HG03558 (cell line): ENCODE data around the gene RBM38.

Experiments
- ATAC-seq: cut with Tn5 transposase; IDR thresholded peaks from one replicate; pipeline ENCODE4 v1.9.1; 2021; ENCODE audit warnings: moderate number of reproducible peaks; ENCODE audit not compliant: unreplicated experiment; ENCODE audit errors: extremely low read depth

RBM38 gene

DNA sequence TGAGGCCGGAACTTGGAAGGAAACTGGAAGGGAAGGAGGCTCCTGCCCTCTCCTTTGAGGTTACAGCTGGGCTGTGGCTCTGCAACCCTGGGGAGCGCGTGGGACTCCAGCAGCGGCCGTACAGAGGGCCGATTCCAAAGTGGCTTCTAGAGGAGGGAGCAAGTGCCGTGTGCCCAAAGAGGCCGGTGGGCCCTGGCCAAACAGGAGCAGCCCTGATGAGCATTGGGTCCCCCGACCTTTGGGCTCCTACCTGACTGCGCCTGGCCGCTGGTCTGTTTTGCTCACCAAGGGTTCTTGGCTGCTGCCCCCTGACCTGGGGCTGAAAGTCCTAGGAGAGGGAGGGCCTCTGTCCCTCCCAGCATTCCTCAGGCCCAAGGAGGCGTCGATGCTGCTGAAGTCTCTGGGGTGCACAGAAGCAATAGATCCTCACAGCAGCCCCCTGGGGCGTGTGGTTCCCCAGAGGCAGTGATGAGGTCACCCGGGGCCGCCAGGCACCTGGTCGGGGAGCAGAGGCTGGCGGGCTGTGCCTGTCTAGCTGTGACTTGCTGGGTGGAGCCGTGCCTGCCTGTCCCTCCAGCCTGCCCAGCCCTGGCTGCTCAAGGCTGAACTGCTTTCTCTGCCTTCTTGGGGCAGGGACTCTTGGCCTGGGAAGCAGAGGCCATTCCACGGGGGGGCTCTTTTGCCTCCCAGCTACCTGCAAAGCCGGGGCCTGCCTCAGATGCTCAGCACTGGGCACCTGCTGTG, 9.8 kb downstream of the RBM38 start:
- ATAC-seq: no peak

DNA sequence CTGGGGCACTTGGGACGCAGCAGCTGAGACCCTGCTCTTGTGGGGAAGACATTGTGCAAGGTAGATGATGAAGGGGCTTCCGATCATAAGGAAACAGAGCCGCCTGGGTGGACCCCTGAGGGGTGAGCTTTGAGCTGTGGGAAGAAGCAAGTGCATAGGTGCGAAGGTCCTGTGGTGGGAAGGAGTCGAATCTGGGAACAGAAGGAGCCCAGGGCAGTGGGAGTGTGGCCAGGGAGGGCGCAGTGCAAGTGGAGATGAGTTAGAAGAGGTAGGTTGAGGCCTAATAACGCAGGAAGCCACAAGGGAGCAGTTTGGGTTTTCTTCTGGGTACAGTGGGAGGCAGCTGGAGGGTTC, 10.3 kb downstream of the RBM38 start:
- no peak for ATAC-seq

DNA sequence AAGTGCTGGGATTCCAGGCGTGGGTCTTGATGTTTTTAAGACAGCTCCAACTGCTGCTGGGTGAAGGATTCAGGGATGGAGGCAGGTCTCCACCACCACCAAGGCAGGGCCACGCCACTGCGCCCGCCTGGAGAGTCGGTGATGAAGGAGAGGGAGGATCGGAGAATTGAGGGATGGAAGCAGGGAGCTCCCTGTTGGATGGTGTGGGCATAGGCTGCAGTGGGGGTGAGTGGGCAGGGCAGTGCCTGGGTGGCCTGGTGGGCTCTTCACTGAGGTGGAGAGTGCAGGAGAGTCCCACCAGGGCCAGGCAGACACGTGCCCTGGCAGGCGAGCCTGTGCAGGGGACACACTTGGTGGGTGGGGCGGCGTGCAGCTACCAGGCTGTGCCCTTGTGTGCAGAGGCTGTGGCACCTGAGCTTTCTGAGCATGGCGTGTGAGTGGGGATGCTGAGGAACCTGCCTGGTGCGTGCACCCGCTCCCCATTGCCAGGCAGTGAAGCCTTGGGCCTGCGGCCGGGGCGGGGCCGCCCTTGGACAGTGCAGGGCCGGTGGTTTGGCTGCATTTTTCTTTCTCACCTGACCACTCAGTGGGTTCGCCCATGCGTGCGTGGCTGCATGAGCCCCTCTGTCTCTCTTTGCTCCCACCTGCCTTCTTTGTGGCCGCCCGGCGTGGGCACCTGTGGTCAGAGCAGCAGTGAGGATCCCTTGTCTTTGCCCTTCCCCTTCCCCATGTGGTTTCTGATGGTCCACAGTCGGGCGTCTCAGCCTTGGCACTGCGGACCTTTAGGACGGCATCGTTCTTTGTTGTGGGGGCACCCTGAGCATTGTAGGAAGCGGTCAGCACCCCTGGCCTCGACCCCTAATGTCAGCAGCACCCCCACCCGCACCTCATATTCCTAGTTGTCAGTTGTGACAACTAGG, 11.3 kb downstream of the RBM38 start:
- no peak for ATAC-seq

DNA sequence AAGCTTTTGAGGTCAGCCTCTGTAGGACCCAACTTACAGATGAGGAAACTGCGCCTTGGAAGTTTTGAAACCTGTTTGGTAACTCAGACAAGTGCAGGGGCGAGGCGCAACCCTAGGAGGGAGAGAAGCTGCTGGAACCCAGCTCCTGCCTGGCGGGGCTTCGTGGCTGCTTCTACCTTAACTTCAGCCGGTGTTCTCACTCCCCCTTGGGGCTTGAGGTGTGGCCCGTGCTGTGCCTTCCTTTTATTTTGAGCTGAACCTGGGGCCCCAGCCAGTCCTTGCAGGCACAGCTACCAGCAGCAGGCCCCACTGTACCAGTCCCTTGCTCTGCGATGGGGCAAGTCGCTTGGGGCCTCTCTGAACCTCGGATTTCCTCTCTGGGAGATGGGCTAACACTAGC, 12.0 kb downstream of the RBM38 start:
- no peak for ATAC-seq

DNA sequence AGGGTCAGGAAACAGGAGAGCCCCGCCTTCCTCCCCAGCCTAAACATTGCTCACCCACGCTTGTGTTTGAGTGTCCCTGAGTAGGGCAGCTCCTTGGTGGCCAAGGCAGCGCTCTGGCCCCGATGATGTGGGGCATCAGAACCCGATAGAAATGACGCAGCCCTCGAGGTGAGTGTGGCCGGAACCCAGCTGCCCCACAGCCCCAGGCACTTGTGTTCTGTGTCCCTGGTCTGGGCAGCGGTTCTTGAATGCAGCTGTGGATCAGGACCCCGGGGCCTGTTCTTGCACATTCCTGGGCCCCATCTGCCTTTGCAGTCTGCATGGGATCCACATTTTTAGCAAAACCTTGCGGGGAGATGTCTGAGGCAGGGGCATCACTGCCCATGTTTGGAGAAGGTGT, 12.8 kb downstream of the RBM38 start:
- ATAC-seq: no peak

DNA sequence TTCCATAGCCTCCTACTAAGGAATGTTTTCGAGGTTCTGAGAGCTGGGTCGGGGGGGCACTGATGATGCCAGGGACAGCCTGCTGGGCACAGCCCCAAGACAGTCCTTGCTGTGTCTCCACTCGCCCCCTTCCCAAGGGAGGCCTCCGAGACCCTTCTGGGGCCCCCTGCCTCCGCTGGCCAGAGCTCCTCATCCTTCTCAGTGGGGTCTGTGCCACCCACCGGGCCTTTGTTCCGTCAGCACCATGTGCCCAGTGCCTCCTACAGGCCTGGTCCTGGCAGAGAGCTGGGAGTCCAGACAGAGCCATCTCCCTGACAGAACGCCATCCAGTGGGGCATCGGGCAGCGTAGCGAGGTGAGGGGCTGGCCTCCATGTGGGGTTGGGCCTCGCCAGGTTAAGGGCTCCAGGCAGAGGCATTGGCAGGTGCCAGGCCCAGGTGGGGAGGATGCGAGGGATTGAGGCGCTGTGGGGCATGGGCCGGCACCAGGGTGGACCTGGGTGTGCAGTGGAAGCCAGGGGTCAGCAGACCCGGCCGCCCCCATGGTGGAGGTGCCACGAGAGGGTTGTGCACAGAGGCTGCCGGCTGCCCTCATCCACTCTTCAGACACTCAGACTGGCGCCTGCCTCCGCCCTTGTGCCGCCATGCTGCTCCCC, 13.3 kb downstream of the RBM38 start:
- ATAC-seq: no peak

DNA sequence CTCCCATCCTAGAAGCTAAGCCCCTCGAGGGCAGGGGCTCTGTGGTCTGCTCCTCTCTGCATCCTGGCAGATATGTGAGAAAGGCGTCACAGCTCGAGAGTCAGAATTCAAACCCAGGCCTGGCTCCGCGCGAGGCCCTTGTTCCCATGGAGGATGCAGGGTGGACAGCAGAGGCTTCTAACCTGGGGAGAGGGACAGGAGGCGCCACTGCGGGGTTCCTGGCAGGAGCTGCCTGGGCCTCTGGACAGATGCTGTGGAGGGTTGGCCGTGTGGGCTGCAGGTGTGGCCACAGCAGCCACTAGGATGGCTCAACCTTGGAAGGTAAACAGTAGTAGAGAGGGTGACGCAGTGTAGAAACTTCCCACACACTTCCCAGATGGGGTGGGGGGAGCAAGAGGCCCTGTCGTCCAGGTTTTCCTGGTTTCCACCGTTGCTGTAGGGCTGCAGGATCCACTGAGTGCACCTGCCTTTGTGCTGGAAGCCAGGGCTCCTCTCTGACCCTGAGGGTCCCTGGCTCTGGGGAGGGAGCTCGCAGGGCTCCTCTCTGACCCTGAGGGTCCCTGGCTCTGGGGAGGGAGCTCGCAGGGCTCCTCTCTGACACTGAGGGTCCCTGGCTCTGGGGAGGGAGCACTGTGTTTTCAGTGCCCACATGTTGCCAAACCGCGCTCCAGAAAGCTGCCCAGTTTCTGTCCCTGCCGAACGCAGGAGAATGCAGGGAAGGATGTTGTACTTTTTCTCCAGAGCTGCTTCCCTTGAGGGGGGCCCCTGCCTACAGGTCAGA, 14.2 kb downstream of the RBM38 start:
- no peak for ATAC-seq

DNA sequence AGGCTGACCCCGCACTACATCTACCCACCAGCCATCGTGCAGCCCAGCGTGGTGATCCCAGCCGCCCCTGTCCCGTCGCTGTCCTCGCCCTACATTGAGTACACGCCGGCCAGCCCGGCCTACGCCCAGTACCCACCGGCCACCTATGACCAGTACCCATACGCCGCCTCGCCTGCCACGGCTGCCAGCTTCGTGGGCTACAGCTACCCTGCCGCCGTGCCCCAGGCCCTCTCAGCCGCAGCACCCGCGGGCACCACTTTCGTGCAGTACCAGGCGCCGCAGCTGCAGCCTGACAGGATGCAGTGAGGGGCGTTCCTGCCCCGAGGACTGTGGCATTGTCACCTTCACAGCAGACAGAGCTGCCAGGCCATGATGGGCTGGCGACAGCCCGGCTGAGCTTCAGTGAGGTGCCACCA, 16.4 kb downstream of the RBM38 start:
- no peak for ATAC-seq

DNA sequence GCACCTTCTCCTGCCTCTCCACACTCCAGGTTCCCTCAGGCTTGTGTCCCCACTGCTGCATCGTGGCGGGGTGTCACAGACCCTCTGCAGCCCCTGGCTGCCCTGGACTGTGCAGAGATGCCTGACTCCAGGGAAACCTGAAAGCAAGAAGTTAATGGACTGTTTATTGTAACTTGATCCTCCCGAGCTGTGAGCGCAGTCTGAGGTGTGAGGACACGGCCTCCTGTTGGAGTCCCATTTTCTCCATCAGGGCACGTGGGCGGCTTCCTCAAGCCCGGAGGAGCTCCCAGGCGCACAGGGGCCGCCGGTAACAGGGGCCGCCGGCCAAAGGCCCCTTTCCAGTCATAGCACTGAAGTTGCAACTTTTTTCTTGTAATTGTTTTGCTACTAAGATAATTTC, 16.9 kb downstream of the RBM38 start:
- ATAC-seq: no peak

DNA sequence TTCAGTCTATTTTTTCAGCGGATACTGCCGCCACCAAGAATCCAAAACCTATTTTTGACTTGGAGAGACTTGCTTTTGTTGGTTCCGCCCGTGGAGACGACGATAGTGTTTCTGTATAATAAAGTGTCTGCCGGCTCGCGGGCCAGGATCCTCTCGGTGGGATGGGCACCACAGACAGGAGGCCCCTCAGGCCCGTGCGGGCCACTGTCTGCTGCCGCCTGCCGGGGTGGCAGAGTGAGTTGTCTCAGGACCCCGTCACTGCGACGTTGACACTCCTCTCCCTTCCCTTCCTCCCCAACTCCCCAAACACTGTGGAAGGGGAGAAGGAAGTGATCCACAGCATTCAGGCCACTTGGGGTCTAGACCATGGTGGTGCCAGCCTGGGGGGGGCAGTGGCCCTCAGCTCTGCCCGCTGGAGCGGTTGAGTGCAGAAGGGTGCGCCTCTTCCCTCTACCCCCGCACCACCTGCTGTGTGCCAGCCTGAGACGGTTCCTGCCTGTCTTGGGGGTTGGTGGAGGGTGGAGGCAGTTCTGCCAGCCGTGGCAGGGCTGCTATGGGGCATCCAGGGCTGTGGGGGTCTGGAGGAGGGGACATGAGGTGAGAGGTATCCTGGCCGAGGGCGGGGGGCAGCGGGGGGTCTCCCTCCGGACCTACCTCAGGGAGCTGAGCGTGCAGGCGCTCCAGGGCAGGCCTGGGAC, 17.5 kb downstream of the RBM38 start:
- ATAC-seq: no peak

DNA sequence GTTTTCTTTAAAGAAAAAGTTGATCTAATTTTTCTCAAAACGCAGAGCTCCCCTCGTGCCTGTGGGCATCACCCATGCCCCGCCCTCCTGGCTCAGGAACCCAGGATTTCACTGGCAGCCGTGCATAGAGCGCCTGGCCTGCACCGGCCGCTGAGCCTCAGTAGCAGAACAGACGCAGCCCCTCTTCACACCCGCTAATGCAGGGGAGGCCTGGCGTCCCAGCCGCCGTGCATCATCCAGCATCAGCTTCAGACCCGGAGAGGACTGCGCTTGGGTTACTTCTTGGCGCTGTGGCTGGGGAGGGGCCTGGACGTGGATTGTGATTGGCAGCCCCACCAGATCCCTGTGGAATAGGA, 18.1 kb downstream of the RBM38 start:
- ATAC-seq: no peak

DNA sequence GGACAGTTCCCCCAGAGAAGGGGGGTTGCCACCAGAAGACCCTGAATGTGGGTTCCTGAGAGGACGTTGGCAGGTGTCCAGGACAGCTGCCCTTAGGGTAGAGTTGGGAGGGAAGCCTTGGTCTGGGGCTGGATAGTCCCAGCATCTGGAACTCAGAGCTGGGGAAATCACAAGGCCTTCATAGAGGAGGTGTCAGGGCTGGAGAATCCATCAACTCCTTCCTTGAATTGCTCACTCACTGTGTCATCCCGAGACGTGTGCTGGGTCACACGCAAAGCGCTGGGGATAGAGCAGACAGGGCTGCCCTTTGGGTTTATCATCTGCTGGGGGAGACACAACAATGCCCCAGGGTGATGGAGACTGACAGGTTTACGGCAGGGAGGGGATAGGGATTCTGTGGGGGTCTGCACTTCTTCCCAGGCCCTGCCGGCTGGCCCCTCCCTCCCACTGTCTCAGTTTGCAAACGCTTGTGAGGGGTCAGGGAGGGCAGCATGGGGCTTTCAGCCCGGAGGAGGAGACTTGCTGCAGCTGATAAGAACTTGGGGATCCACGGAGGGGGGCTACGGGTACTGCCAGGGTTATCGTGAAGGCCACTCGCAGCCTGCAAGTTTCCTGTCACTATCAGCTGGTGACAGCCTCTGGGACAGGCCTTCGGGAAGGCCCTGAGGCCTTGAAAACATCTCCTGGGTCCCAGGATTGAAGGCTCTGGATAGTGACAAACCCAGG, 18.6 kb downstream of the RBM38 start:
- no peak for ATAC-seq

DNA sequence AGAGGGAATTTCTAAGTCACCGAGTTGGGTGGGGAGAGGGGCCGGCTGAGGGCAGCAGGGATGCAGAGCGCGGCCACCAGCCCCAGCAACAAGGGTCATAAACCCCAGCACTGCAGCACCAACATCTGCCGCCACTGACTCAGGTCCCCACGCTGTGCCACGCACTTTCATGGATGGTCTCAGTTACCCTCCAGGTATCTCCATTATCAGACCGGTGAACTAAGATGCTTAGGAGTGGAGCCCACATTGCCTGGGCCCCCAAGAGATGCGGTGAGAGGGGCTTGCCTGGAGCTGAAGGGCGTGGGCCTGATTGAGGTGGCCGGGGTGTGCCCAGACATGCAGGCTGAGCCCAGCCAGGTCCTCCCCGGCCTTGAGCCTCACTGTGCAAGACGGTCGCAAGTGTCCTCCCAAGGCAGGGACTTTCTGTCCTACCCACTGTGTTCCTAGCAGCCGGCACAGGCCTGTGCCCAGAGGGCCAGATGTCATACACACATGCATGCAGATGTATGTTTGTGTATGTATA, 19.3 kb downstream of the RBM38 start:
- no peak for ATAC-seq

DNA sequence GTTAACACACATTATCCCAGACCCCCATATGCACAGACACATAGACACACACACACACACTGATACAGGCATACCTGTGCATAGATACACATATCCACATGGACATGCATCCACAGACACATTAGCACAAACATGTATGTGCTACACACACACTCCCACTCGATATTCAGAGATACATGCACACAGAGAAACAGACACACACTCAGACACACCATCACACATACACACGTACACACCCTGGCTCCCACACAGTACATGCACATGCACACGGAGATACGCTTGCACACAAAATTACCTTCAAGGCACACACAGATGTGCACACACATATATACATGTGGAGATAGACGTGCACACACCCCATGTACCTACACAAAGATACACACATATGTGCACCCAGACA, 19.7 kb downstream of the RBM38 start:
- no peak for ATAC-seq

DNA sequence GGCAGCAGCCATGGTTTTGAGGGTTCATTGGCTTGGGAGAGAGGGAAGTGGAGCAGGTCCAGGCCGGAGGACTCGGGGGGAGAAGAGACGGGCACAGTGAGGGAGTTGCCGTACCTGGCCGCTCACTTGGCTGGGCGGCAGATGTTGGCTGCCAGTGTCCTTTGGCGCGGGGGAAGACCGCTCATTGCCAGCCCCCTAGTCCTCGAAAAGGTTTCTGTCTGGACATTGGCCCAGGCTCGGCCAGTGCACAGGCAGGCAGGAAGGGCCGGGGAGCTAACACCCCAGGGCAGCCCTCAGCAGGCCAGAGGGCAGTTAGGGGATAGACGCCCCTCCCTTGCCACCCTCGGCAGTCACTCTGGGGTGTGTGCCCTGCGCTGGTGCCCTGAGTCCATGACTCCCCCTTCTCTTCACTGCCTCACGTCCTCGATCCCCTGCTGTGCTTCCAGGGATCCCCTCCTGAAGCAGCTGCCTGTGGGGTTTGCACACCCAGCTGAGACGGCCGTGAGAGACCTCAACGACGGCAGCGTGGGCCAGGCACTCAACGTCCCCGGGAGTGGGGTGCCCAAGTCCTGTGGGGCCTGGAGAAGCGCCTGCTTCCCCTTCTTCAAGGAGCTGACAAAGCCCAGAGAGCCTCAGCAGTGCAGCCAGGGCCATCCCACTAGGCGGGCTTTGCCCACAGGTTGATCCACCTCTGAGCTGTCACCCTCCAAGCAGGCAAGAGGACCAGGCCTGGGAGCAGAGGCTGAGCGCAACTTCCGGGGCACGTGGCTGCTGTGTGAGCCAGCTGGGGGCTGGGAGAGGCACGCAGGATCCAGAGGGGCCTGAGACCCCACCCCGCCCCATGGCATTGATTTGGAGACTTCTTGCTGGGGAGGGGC, 20.4 kb downstream of the RBM38 start:
- ATAC-seq: no peak

DNA sequence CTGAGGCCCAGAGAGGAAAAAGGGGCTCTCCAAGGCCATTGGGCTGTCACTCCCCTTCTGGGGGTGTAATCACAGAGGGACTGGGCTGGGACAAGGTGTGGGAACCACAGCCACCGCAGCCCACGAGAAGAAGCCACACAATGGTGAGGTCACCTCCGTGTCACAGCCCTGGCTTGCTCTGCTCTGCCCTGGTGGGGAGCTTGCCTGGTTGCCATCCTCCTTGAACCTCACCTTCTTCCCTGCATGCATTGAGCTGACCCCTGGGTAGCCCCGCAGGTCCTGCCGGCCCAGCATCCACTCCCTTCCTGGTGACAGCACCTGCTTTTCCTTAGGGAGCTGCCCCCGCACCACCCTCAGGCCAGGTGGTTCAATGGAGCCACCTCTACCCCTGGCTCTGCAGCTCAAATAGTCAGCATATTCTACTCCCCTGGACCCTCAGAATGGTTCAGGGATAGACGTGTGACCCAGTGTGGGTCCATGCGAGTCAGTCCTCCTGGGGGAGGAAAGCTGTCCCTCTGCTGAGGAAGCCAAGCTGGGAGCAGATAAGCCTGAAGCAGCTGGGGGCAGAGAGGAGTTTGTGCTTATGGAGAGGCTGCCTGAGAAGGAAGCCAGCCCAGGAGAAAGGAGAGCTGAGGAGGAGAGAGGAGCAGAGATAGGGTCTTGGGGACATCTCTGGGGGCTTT, 21.3 kb downstream of the RBM38 start:
- no peak for ATAC-seq

DNA sequence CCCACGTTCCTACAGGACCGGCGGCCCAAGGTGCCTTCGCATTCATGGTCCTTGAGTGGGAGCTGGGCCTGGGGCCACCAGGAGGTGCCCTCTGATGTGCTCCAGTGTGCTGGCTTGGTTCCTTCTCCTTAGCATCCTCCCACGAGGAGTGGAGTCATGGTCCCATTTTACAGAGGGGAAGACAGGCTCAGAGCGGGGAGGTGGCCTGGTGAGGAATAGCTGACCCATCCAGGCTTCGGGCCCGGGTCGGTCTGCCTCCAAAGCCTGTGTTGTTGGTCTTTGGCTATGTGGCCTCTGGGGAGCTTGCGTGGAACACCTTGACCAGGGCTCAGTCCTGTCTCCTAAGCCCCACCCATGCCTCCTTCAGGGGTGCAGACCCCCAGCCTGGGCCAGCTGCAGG, 22.8 kb downstream of the RBM38 start:
- no peak for ATAC-seq
